Astrocyte (in vitro differentiated cells and primary cell): ENCODE data around the gene CDX2. TPM values are rescaled to one million over a fixed set of nuclear protein-coding genes. Genes with fewer than 3 reads are reported as not detected.
A peak's percentile ranks its signal among the peaks of the same experiment; 100 is the strongest.

ENCODE experiments used
- DNase-seq: peaks from one replicate; pipeline ENCODE4 v3.0.0-alpha.2; 2010; ENCODE audit warnings: low read depth
- FAIRE-seq: peaks from 2 replicates; lab custom pipeline; 2011; peaks lifted over from hg19 to GRCh38; lab: Jason Lieb, UNC
- H2AFZ ChIP-seq: 2 replicates; pipeline ENCODE4 v1.6.0; 2012; ENCODE audit warnings: low read depth, low read length, inconsistent platforms
- H3K27ac ChIP-seq: 2 replicates; pipeline ENCODE4 v1.5.1; 2011; ENCODE audit warnings: low read depth, low read length, inconsistent platforms
- H3K27me3 ChIP-seq: 2 replicates; pipeline ENCODE4 v1.6.0; 2011; ENCODE audit warnings: low read length, inconsistent platforms; ENCODE audit not compliant: insufficient read depth
- H3K36me3 ChIP-seq: 2 replicates; pipeline ENCODE4 v1.5.1; 2011; ENCODE audit warnings: low read length, inconsistent platforms; ENCODE audit not compliant: insufficient read depth
- H3K4me1 ChIP-seq: 2 replicates; pipeline ENCODE4 v1.5.1; 2011; ENCODE audit warnings: low read length, inconsistent platforms; ENCODE audit not compliant: insufficient read depth
- H3K4me2 ChIP-seq: 2 replicates; pipeline ENCODE4 v1.6.0; 2012; ENCODE audit warnings: low read length, inconsistent platforms
- H3K4me3 ChIP-seq: 2 replicates; pipeline ENCODE4 v1.5.1; 2011; ENCODE audit warnings: low read depth, mild to moderate bottlenecking, low read length, inconsistent platforms; ENCODE audit not compliant: insufficient read depth
- H3K79me2 ChIP-seq: 2 replicates; pipeline ENCODE4 v1.6.0; 2012; ENCODE audit warnings: mild to moderate bottlenecking, low read length, inconsistent platforms; ENCODE audit not compliant: insufficient read depth
- H3K9ac ChIP-seq: 2 replicates; pipeline ENCODE4 v1.6.0; 2012; ENCODE audit warnings: mild to moderate bottlenecking, low read length, inconsistent platforms
- H3K9me3 ChIP-seq: 2 replicates; pipeline ENCODE4 v1.5.1; 2012; ENCODE audit warnings: low read depth, mild to moderate bottlenecking, low read length, inconsistent platforms; ENCODE audit not compliant: insufficient read depth
- H4K20me1 ChIP-seq: 2 replicates; pipeline ENCODE4 v1.6.0; 2012; ENCODE audit warnings: low read length, inconsistent platforms; ENCODE audit not compliant: insufficient read depth
- H3K27ac Mint-ChIP-seq: one replicate; pipeline ENCODE4 v1.8.0; 2021; ENCODE audit warnings: mild to moderate bottlenecking, mixed read lengths; ENCODE audit not compliant: unreplicated experiment
- H3K27me3 Mint-ChIP-seq: one replicate; pipeline ENCODE4 v1.8.0; 2021; ENCODE audit warnings: low read depth, mixed read lengths; ENCODE audit not compliant: unreplicated experiment
- H3K36me3 Mint-ChIP-seq: one replicate; pipeline ENCODE4 v1.8.0; 2021; ENCODE audit warnings: low read depth, mixed read lengths; ENCODE audit not compliant: unreplicated experiment
- H3K4me1 Mint-ChIP-seq: one replicate; pipeline ENCODE4 v1.8.0; 2021; ENCODE audit warnings: low read depth, mixed read lengths; ENCODE audit not compliant: unreplicated experiment
- H3K4me3 Mint-ChIP-seq: one replicate; pipeline ENCODE4 v1.8.0; 2021; ENCODE audit warnings: mild to moderate bottlenecking, moderate library complexity, mixed read lengths; ENCODE audit not compliant: unreplicated experiment
- H3K9me3 Mint-ChIP-seq: one replicate; pipeline ENCODE4 v1.8.0; 2021; ENCODE audit warnings: mild to moderate bottlenecking, mixed read lengths; ENCODE audit not compliant: unreplicated experiment
- CTCF ChIP-seq: IDR thresholded peaks from 2 replicates; pipeline ENCODE4 v1.5.1; 2011; ENCODE audit warnings: low read depth, mild to moderate bottlenecking, inconsistent platforms, low read length, moderate library complexity; ENCODE audit not compliant: insufficient read depth
- EZH2 ChIP-seq: IDR thresholded peaks from 2 replicates; pipeline ENCODE4 v1.6.1; 2012; ENCODE audit warnings: mild to moderate bottlenecking, low read length, inconsistent platforms; ENCODE audit not compliant: insufficient read depth
- total RNA-seq: library from RNA; stranded (reverse); gene quantifications from 2 replicates; pipeline ENCODE4 v1.2.1, GENCODE V29; 2021

CDX2 gene
- total RNA-seq, 1 donor from 2014 or later, result not detected

- TF ChIP-seq CTCF (no peak), EZH2 (no peak)
- H4K20me1 ChIP-seq, result no peaks in the 10 kb centered on the region
- no peak overlapping the region for H3K4me3 ChIP-seq
- DNase-seq (no peak), FAIRE-seq (no peak)
- no peak overlapping the region for H3K27ac ChIP-seq
- H3K4me1 ChIP-seq, result peaks cover 3% of the 10 kb centered on the region
- no peaks in the 10 kb centered on the region for H3K9me3 Mint-ChIP-seq
- no peak overlapping the region for H2AFZ ChIP-seq
- no peak overlapping the region for H3K9ac ChIP-seq
- no peak overlapping the region for H3K4me2 ChIP-seq
- no peak overlapping the region for H3K4me3 Mint-ChIP-seq
- H3K27ac Mint-ChIP-seq, result no peak overlapping the region
- no peaks in the 10 kb centered on the region for H3K4me1 Mint-ChIP-seq
- H3K79me2 ChIP-seq, result no peaks in the 10 kb centered on the region
- no peaks in the 10 kb centered on the region for H3K9me3 ChIP-seq
- H3K36me3 ChIP-seq, result no peaks in the 10 kb centered on the region
- no peaks in the 10 kb centered on the region for H3K36me3 Mint-ChIP-seq
- peaks cover 91% of the 10 kb centered on the region for H3K27me3 ChIP-seq
- peaks cover 87% of the 10 kb centered on the region for H3K27me3 Mint-ChIP-seq
Observed at GRCh38 chr13:27961227-27962085, 7.7 kb downstream of the CDX2 start.

- peaks cover under 1% of the 10 kb centered on the region for H3K9me3 Mint-ChIP-seq
- Histone ChIP-seq H2AFZ (no peak overlapping the region), H3K79me2 (no peaks in the 10 kb centered on the region), H3K4me1 (peaks cover 3% of the 10 kb centered on the region), H3K4me3 (no peak overlapping the region), H3K9me3 (peaks cover 2% of the 10 kb centered on the region), H3K4me2 (peak overlapping the region; percentile 50), H3K36me3 (no peaks in the 10 kb centered on the region), H4K20me1 (no peaks in the 10 kb centered on the region), H3K27me3 (peaks cover 89% of the 10 kb centered on the region), H3K9ac (no peak overlapping the region), H3K27ac (no peak overlapping the region)
- peak overlapping the region; percentile 57 for H3K4me3 Mint-ChIP-seq
- peaks cover 86% of the 10 kb centered on the region for H3K27me3 Mint-ChIP-seq
- no peak for FAIRE-seq
- H3K27ac Mint-ChIP-seq, result no peak overlapping the region
- H3K36me3 Mint-ChIP-seq, result no peaks in the 10 kb centered on the region
- DNase-seq, result no peak
- TF ChIP-seq EZH2 (peak; percentile 87), CTCF (no peak)
- H3K4me1 Mint-ChIP-seq, result no peaks in the 10 kb centered on the region
Observed at GRCh38 chr13:27960362-27961226, 8.5 kb downstream of the CDX2 start.
